ENCODE results near the gene SIN3A. TPM values are rescaled to one million over a fixed set of nuclear protein-coding genes. Genes with fewer than 3 reads are reported as not detected.
"Not testable (repeated sequence)": the region's sequence is repeated elsewhere in the genome, so short reads cannot be mapped to it uniquely, and the experiment has no call there.

The SIN3A gene
- total RNA-seq, 1 donor from 2014 or later, result 94.7 TPM

- intact Hi-C loops (cut with micrococcal nuclease), result no loop called here
Measured at GRCh38 chr15:75338661-75339240, 112.7 kb downstream of the SIN3A start.

- intact Hi-C loops (cut with micrococcal nuclease), result no loop called here
Measured at GRCh38 chr15:75335705-75336355, 115.7 kb downstream of the SIN3A start, which contains the start of gene COMMD4. COMMD4 (plus strand) TSS chr15:75336063; CDS start chr15:75336090, 27 bp downstream.

GRCh38 chr15:75335313-75335704, 116.2 kb downstream of the SIN3A start:
- intact Hi-C loops (cut with micrococcal nuclease), result no loop called here

- intact Hi-C loops (cut with micrococcal nuclease), result not testable (repeated sequence)
Measured at GRCh38 chr15:75333654-75334419, 117.7 kb downstream of the SIN3A start.

- intact Hi-C loops (cut with micrococcal nuclease), result not testable (repeated sequence)
Measured at GRCh38 chr15:75332093-75332492, 119.4 kb downstream of the SIN3A start.

GRCh38 chr15:75329571-75329970, 121.9 kb downstream of the SIN3A start:
- intact Hi-C loops (cut with micrococcal nuclease), result no loop called here

GRCh38 chr15:75328493-75329314, 122.8 kb downstream of the SIN3A start:
- intact Hi-C loops (cut with micrococcal nuclease), result no loop called here

GRCh38 chr15:75327491-75327890, 124.0 kb downstream of the SIN3A start:
- intact Hi-C loops (cut with micrococcal nuclease), result no loop called here

- intact Hi-C loops (cut with micrococcal nuclease), result no loop called here
Measured at GRCh38 chr15:75327005-75327404, 124.5 kb downstream of the SIN3A start.

GRCh38 chr15:75325922-75326321, 125.6 kb downstream of the SIN3A start:
- intact Hi-C loops (cut with micrococcal nuclease), result no loop called here

- intact Hi-C loops (cut with micrococcal nuclease), result no loop called here
Measured at GRCh38 chr15:75321711-75322110, 129.8 kb downstream of the SIN3A start.

Other genes starting within 250 kb of the SIN3A start
- gene C15orf39, start 249.8 kb downstream of the SIN3A start, total RNA-seq, result 113 and 117 TPM in 2 replicates
- gene GOLGA6C, start 193.4 kb downstream of the SIN3A start, total RNA-seq, result not detected in 2 replicates
- not detected in 2 replicates for gene GOLGA6D, start 168.9 kb downstream of the SIN3A start, total RNA-seq
- 80.8 and 82.6 TPM in 2 replicates for gene COMMD4, start 115.6 kb downstream of the SIN3A start, total RNA-seq
- gene NEIL1, start 104.7 kb downstream of the SIN3A start, total RNA-seq, result 1.3 and 2.0 TPM in 2 replicates
- 195 and 196 TPM in 2 replicates for gene MAN2C1, start 83.1 kb downstream of the SIN3A start, total RNA-seq
- gene PTPN9, start 127.6 kb upstream of the SIN3A start, total RNA-seq, result 40.3 and 41.3 TPM in 2 replicates
- gene SNUPN, start 174.0 kb upstream of the SIN3A start, total RNA-seq, result 39.6 and 43.0 TPM in 2 replicates
- gene IMP3, start 188.5 kb upstream of the SIN3A start, total RNA-seq, result 84.3 and 89.4 TPM in 2 replicates
- gene SNX33, start 196.2 kb upstream of the SIN3A start, total RNA-seq, result 1.3 and 1.5 TPM in 2 replicates

Measured in T-helper 2 cell treated with Interferon-gamma antibody and Interleukin-4, amounts not matched to agents 100 ng/mL and 5 ng/mL, for 36 hours (primary cell).